HT1080 (cell line): Measurements from ENCODE around the gene MLANA. TPM values are rescaled to one million over a fixed set of nuclear protein-coding genes. Genes with fewer than 3 reads are reported as not detected.

ENCODE experiments used
- DNase-seq: peaks from one replicate; pipeline ENCODE4 v3.0.0-alpha.2; 2015; ENCODE audit warnings: low read depth
- total RNA-seq: library from RNA; depleted of rRNA; stranded (reverse); fragments of >200 nt; shearing (Covaris generic); gene quantifications from 2 replicates; pipeline ENCODE4 v1.2.3, GENCODE V29; 2014; rRNA removed

MLANA gene
- total RNA-seq, 1 experiment from 2014 or later, result 0.11 TPM

DNA sequence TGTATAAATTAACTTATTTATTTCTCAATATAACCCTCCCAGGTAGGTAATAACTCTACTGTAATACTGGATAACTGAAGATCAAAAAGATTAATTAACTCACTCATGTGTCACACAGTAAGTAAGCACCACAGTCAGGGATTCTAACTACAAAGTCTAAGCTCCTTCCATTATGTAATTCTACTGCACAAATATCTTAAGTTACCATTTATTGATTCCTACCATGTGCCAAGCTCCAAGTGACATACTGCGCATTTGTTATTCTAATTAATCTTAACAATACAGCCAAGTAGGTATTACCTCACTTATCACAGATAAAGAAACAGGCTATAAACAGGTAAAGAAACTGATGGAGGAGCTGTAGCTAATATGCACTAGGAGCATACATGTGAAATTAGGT lies 66.5 kb downstream of the MLANA start:
- DNase-seq, result no peak

DNA sequence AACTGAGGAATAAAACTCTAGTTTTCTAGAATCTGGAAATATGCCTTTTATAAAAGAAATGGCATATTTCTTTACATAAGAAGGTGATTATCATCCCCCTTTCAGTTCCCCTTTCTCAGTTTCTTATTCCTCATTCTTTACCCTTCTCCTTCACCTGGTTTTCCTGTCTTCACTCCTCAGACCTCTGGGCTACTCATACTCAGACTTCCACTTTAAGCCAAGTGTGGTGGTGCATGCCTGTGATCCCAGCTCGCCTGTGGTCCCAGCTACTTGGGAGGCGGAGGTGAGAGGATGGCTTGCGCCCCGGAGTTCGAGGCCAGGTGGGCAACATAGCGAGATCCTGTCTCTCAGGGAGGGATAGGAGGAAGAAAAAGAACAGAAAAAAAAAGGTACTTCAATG lies 67.6 kb downstream of the MLANA start:
- no peak for DNase-seq

Other genes starting within 250 kb of the MLANA start
- gene ERMP1, start 57.8 kb upstream of the MLANA start, total RNA-seq, result 11.4 and 12.7 TPM in 2 replicates
- gene RANBP6, start 124.7 kb downstream of the MLANA start, total RNA-seq, result 29.9 and 31.6 TPM in 2 replicates